Right cardiac atrium (tissue), 5 donors: ENCODE data around the gene TLCD4. TPM values are rescaled to one million over a fixed set of nuclear protein-coding genes. Genes with fewer than 3 reads are reported as not detected.

Experiments used
- ATAC-seq, 2 donors: fragments of 200-7000 bp; cut with Tn5 transposase; one replicate each; pipeline versions ENCODE4 v1.8.0 to v1.9.1; 2020; ENCODE audit warnings: moderate library complexity in 2 of 2, mild to moderate bottlenecking in 1 of 2
- DNase-seq, 3 donors: peaks; one replicate each; pipeline ENCODE4 v3.0.0-alpha.2; 2020
- H3K27ac ChIP-seq: one replicate; pipeline ENCODE4 v1.5.1; 2013; ENCODE audit warnings: mild to moderate bottlenecking, low read length, control low read depth, moderate library complexity
- H3K27me3 ChIP-seq: one replicate; pipeline ENCODE4 v1.6.1; 2013; ENCODE audit not compliant: control insufficient read depth, insufficient read depth
- H3K4me1 ChIP-seq: one replicate; pipeline ENCODE4 v1.6.1; 2013; ENCODE audit warnings: low read length; ENCODE audit not compliant: control insufficient read depth, insufficient read depth
- H3K4me3 ChIP-seq: one replicate; pipeline ENCODE4 v1.5.1; 2013; ENCODE audit warnings: low read length, control low read depth
- H3K9me3 ChIP-seq: one replicate; pipeline ENCODE4 v1.6.1; 2013; ENCODE audit warnings: low read length; ENCODE audit not compliant: control insufficient read depth
- WGBS: extraction: QIAGEN DNeasy Blood & Tissue Kit; methylation state at CpG from one replicate; pipeline ENCODE4 v1.1.7; 2013; 5-methylcytosine and 5-hydroxymethylcytosine counted together
- intact Hi-C, 4 donors: fragments of 100-400 bp; cut with DNase I; formaldehyde crosslinking; loops; one replicate each; pipeline versions ENCODE4 v1.11.0 to v1.14.0; 2022 to 2023
- long read RNA-seq, 4 donors: library from polyadenylated mRNA; unstranded; transcript quantifications; one replicate each; pipeline ENCODE4 v2.0.0, GENCODE V29; 2020 to 2021
- polyA plus RNA-seq: library from polyadenylated mRNA; stranded (reverse); fragments of 200-250 nt; gene quantifications from one replicate; pipeline ENCODE4 v1.2.3, GENCODE V29; 2013
- total RNA-seq, 4 donors: library from RNA; stranded (reverse); fragmentation: NEBNext Ultra II Directional; extraction: Animal tissue kit (Norgen Biotek cat#: 25700); gene quantifications; one replicate each; pipeline ENCODE4 v1.2.1, GENCODE V29; 2021
- donor health status: healthy with polysubstance abuse.
- donor health status: DM: no; HTN: yes; CAD: no.
- donor health status: DM: no; HTN: no; CAD: no.
- donor health status: DM: no; HTN: yes; CAD: no; lungs with severe emphysema.
- donor health status: DM: yes; HTN: yes; CAD: no.

The TLCD4 gene
- total RNA-seq (10 to 100 TPM; 70.0 to 91.6 (median 77.6) TPM), polyA plus RNA-seq (18.2 TPM)
- long read RNA-seq, donor 1, full-length matches to known transcripts: 92 of 114 reads
- long read RNA-seq, donor 1, partial matches to known transcripts: 7 of 114 reads
- long read RNA-seq, donor 1, other reads (novel, unspliced or antisense): 15 of 114 reads
- long read RNA-seq, donor 2, full-length matches to known transcripts: 22 of 26 reads
- long read RNA-seq, donor 2, partial matches to known transcripts: 1 of 26 reads
- long read RNA-seq, donor 2, other reads (novel, unspliced or antisense): 3 of 26 reads
- long read RNA-seq, donor 3, full-length matches to known transcripts: 150 of 159 reads
- long read RNA-seq, donor 3, partial matches to known transcripts: 4 of 159 reads
- long read RNA-seq, donor 3, other reads (novel, unspliced or antisense): 5 of 159 reads
- long read RNA-seq, donor 4, full-length matches to known transcripts: 27 of 32 reads
- long read RNA-seq, donor 4, partial matches to known transcripts: 0 of 32 reads
- long read RNA-seq, donor 4, other reads (novel, unspliced or antisense): 5 of 32 reads

- intact Hi-C loops: loop anchor here in 2 of 4 donors (5.0 to 10.0 kb wide), 2 partner anchors 115 to 117 kb away; partner anchors contain the start of gene RWDD3 (in 2 of the 2)
- Histone ChIP-seq H3K4me1 (peaks cover 2% of the 10 kb centered on the region), H3K4me3 (peak within 1 kb of the TSS; percentile 96), H3K27ac (peak within 1 kb of the TSS; percentile 85), H3K27me3 (no peaks in the 10 kb centered on the region), H3K9me3 (no peaks in the 10 kb centered on the region)
- ATAC-seq (peak; percentile 96 to 97), DNase-seq (peak; percentile 72 to 90 (median 88))
- under 1% methylated on average over 108 of the region's 108 CpGs for WGBS
Measured at GRCh38 chr1:95117207-95118066, at the start of gene TLCD4. Gene TLCD4, plus strand, starts transcription at chr1:95117355. Its CDS starts 26,547 bp downstream, at chr1:95143902.

GRCh38 chr1:95067568-95067967 lies 49.6 kb upstream of the TLCD4 start:
- H3K27ac ChIP-seq: no peak overlapping the region
- no peaks in the 10 kb centered on the region for H3K27me3 ChIP-seq
- WGBS: 70% methylated on average over 5 of the region's 5 CpGs
- H3K4me3 ChIP-seq: no peak overlapping the region
- DNase-seq (no peak), ATAC-seq (no peak)
- intact Hi-C loops: no loop called here
- peaks cover 1% of the 10 kb centered on the region for H3K4me1 ChIP-seq
- H3K9me3 ChIP-seq: no peaks in the 10 kb centered on the region

- no peak overlapping the region for H3K27ac ChIP-seq
- no peaks in the 10 kb centered on the region for H3K9me3 ChIP-seq
- WGBS: 80% methylated on average over 6 of the region's 6 CpGs
- H3K4me1 ChIP-seq: peaks cover 4% of the 10 kb centered on the region
- H3K4me3 ChIP-seq: no peak overlapping the region
- intact Hi-C loops: no loop called here
- ATAC-seq (no peak), DNase-seq (no peak)
- no peaks in the 10 kb centered on the region for H3K27me3 ChIP-seq
Measured at GRCh38 chr1:95068956-95069709, 48.0 kb upstream of the TLCD4 start.

- WGBS: 95% methylated on average over 5 of the region's 5 CpGs
- intact Hi-C loops: loop anchor here in 2 of 4 donors (5.0 kb wide), 1 partner anchor 163 kb away; the partner anchor contains the start of gene RWDD3 (in 2 of the 2)
- ATAC-seq (no peak), DNase-seq (no peak)
- H3K4me1 ChIP-seq: peaks cover 4% of the 10 kb centered on the region
- no peak overlapping the region for H3K27ac ChIP-seq
- no peaks in the 10 kb centered on the region for H3K27me3 ChIP-seq
- no peak overlapping the region for H3K4me3 ChIP-seq
- no peaks in the 10 kb centered on the region for H3K9me3 ChIP-seq
Measured at GRCh38 chr1:95069710-95070093, 47.5 kb upstream of the TLCD4 start.

- Histone ChIP-seq H3K9me3 (no peaks in the 10 kb centered on the region), H3K4me3 (peak overlapping the region; percentile 87)
Measured at GRCh38 chr1:95071539-95071938, 45.6 kb upstream of the TLCD4 start.

GRCh38 chr1:95072117-95072516 lies 45.0 kb upstream of the TLCD4 start:
- H3K27me3 ChIP-seq: no peaks in the 10 kb centered on the region
- no peak for DNase-seq
- peaks cover 4% of the 10 kb centered on the region for H3K4me1 ChIP-seq
- H3K9me3 ChIP-seq: no peaks in the 10 kb centered on the region
- ATAC-seq: no peak
- 14% methylated on average over 7 of the region's 7 CpGs for WGBS
- H3K4me3 ChIP-seq: peak overlapping the region; percentile 87
- H3K27ac ChIP-seq: no peak overlapping the region
- intact Hi-C loops: loop anchor here in 2 of 4 donors (5.0 kb wide), 1 partner anchor 160 kb away; the partner anchor contains the start of gene RWDD3 (in 2 of the 2)

More at GRCh38 chr1:95071539-95071938, 45.6 kb upstream of the TLCD4 start:
- ATAC-seq (no peak), DNase-seq (no peak)
- H3K4me1 ChIP-seq: peaks cover 4% of the 10 kb centered on the region
- intact Hi-C loops: loop anchor here in 2 of 4 donors (5.0 kb wide), 1 partner anchor 161 kb away; the partner anchor contains the start of gene RWDD3 (in 2 of the 2)
- 72% methylated on average over 2 of the region's 2 CpGs for WGBS
- no peak overlapping the region for H3K27ac ChIP-seq
- no peaks in the 10 kb centered on the region for H3K27me3 ChIP-seq

- Histone ChIP-seq H3K9me3 (no peaks in the 10 kb centered on the region), H3K4me1 (peaks cover 3% of the 10 kb centered on the region), H3K27ac (peak within 1 kb of the TSS; percentile 100), H3K4me3 (peak within 1 kb of the TSS; percentile 87), H3K27me3 (no peaks in the 10 kb centered on the region)
- WGBS: under 1% methylated on average over 53 of the region's 53 CpGs
- DNase-seq (peak; percentile 94 to 97 (median 97)), ATAC-seq (peak; percentile 99)
- intact Hi-C loops: loop anchor here in 2 of 4 donors (5.0 kb wide), 1 partner anchor 160 kb away; the partner anchor contains the start of gene RWDD3 (in 2 of the 2)
Measured at GRCh38 chr1:95072532-95073419, 44.4 kb upstream of the TLCD4 start, which contains the start of gene ALG14. Gene ALG14, minus strand, starts transcription at chr1:95072951. Its CDS starts 53 bp downstream, at chr1:95072898.

- DNase-seq: no peak
- Histone ChIP-seq H3K4me1 (peaks cover 3% of the 10 kb centered on the region), H3K27ac (peak overlapping the region; percentile 93), H3K4me3 (peak overlapping the region; percentile 87), H3K27me3 (no peaks in the 10 kb centered on the region), H3K9me3 (no peaks in the 10 kb centered on the region)
- 16% methylated on average over 3 of the region's 3 CpGs for WGBS
- intact Hi-C loops: loop anchor here in 2 of 4 donors (5.0 kb wide), 1 partner anchor 159 kb away; the partner anchor contains the start of gene RWDD3 (in 2 of the 2)
- ATAC-seq: peak in 1 of 2 donors; percentile 12
Measured at GRCh38 chr1:95073446-95073845, 43.7 kb upstream of the TLCD4 start.

GRCh38 chr1:95076034-95076433 lies 41.1 kb upstream of the TLCD4 start:
- Histone ChIP-seq H3K4me1 (peaks cover 3% of the 10 kb centered on the region), H3K27me3 (no peaks in the 10 kb centered on the region), H3K4me3 (no peak overlapping the region), H3K9me3 (no peaks in the 10 kb centered on the region), H3K27ac (no peak overlapping the region)
- DNase-seq: no peak
- no peak for ATAC-seq
- intact Hi-C loops: no loop called here
